Calu3 (cell line): ENCODE results near the gene MTX2. TPM values are rescaled to one million over a fixed set of nuclear protein-coding genes. Genes with fewer than 3 reads are reported as not detected.

Experiments used
- BruUV-seq: library from RNA; stranded (reverse); fragments of 400-500 nt; replicated peaks from 2 replicates; lab custom pipeline; 2021; lab: Mats Ljungman, UMichigan
- CTCF ChIA-PET: fragments of 300-600 bp; sonication (Branson Sonifier 250); formaldehyde crosslinking; loops from one replicate; lab custom pipeline; 2022; ENCODE audit warnings: antibody characterized with exemption; lab: Charles Lee
- DNase-seq: peaks from one replicate; pipeline ENCODE4 v3.0.0; 2022
- H3K27ac Mint-ChIP-seq: one replicate; pipeline ENCODE4 v1.8.0; 2022; ENCODE audit warnings: mixed read lengths; ENCODE audit not compliant: unreplicated experiment
- H3K27me3 Mint-ChIP-seq: one replicate; pipeline ENCODE4 v1.8.0; 2022; ENCODE audit warnings: mixed read lengths; ENCODE audit not compliant: unreplicated experiment
- H3K36me3 Mint-ChIP-seq: one replicate; pipeline ENCODE4 v1.8.0; 2022; ENCODE audit warnings: mild to moderate bottlenecking, moderate library complexity, mixed read lengths; ENCODE audit not compliant: insufficient read depth, unreplicated experiment
- H3K4me1 Mint-ChIP-seq: one replicate; pipeline ENCODE4 v1.8.0; 2022; ENCODE audit warnings: mild to moderate bottlenecking, low read depth, mixed read lengths; ENCODE audit not compliant: unreplicated experiment
- H3K4me3 Mint-ChIP-seq: one replicate; pipeline ENCODE4 v1.8.0; 2022; ENCODE audit warnings: mild to moderate bottlenecking, low read depth, moderate library complexity, mixed read lengths; ENCODE audit not compliant: unreplicated experiment
- H3K9me3 Mint-ChIP-seq: one replicate; pipeline ENCODE4 v1.8.0; 2022; ENCODE audit warnings: low read depth, mixed read lengths; ENCODE audit not compliant: unreplicated experiment
- intact Hi-C: fragments of 100-400 bp; cut with micrococcal nuclease; formaldehyde crosslinking; loops from one replicate; pipeline ENCODE4 v1.10.0; 2022; ENCODE audit not compliant: unreplicated experiment
- total RNA-seq: library from RNA; stranded (reverse); gene quantifications from 2 replicates; pipeline ENCODE4 v1.2.3, GENCODE V29; 2022
- TF ChIP-seq, protein P1 (sequence below): fragments of 200-600 bp; IDR thresholded peaks from one replicate; pipeline ENCODE4 v1.8.0; 2022; ENCODE audit warnings: antibody characterized with exemption; ENCODE audit not compliant: unreplicated experiment

The MTX2 gene
- total RNA-seq, 1 experiment from 2014 or later, result 44.7 TPM

DNA sequence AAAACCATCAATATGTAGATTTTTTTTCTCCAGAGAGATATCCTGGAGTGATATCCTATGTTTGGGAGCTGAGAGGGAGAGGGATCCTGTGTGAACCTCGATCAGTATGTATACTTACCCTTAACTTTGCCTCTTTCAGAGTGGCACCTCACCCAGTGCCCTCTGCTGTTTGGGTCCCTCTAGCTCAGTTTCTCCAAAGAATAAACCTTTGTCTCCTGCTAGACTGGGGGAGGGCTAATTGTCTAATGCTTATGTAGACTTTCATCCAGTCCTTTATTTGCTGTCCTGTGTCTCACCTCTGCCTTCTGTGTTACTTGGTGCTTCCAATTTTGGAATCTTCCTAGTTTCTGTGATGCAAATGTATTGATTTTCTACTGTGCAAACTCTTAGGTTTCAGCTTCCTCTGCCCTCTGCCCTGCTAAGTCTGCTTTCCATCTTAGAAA lies 48.4 kb downstream of the MTX2 start:
- DNase-seq, result peak; percentile 54
- Mint-ChIP-seq H3K27me3 (no peaks in the 10 kb centered on the region), H3K36me3 (peaks cover 20% of the 10 kb centered on the region), H3K4me1 (peaks cover 65% of the 10 kb centered on the region), H3K4me3 (peak overlapping the region; percentile 16), H3K27ac (peak overlapping the region; percentile 78), H3K9me3 (no peaks in the 10 kb centered on the region)
- CTCF ChIA-PET, result no interaction called here
- intact Hi-C loops, result loop anchor here (1.0 kb wide), 1 partner anchor 177 kb away; no protein-coding TSS in a partner anchor
- no TSS peak for BruUV-seq
- TF ChIP-seq, protein P1, sequence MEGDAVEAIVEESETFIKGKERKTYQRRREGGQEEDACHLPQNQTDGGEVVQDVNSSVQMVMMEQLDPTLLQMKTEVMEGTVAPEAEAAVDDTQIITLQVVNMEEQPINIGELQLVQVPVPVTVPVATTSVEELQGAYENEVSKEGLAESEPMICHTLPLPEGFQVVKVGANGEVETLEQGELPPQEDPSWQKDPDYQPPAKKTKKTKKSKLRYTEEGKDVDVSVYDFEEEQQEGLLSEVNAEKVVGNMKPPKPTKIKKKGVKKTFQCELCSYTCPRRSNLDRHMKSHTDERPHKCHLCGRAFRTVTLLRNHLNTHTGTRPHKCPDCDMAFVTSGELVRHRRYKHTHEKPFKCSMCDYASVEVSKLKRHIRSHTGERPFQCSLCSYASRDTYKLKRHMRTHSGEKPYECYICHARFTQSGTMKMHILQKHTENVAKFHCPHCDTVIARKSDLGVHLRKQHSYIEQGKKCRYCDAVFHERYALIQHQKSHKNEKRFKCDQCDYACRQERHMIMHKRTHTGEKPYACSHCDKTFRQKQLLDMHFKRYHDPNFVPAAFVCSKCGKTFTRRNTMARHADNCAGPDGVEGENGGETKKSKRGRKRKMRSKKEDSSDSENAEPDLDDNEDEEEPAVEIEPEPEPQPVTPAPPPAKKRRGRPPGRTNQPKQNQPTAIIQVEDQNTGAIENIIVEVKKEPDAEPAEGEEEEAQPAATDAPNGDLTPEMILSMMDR, result no peak

DNA sequence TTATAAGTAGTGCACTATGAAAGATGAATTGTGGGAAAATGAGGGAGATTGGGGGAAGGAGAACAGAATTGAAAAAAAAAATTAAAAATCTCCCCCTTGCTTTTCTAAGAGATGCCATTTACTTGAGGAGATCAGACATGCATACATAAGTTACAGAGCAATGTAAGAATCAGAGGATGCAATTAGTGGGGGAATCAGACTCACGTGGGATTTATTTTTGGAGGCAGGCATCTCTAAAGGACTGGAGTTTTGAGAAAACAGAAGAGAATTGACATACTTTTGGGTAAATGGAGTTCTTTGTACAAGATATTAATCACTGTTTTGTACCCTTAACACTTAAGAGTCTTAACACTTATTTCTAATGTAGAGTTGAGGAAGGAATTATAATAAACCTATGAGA lies 52.7 kb downstream of the MTX2 start:
- no peak overlapping the region for H3K4me3 Mint-ChIP-seq
- intact Hi-C loops, result loop anchor here (10.0 kb wide), 3 partner anchors 147 to 263 kb away; no protein-coding TSS in a partner anchor
- CTCF ChIA-PET, result no interaction called here
- H3K36me3 Mint-ChIP-seq, result peaks cover 12% of the 10 kb centered on the region
- H3K9me3 Mint-ChIP-seq, result no peaks in the 10 kb centered on the region
- no peak for DNase-seq
- no peak overlapping the region for H3K27ac Mint-ChIP-seq
- no peaks in the 10 kb centered on the region for H3K27me3 Mint-ChIP-seq
- no TSS peak for BruUV-seq
- H3K4me1 Mint-ChIP-seq, result peaks cover 49% of the 10 kb centered on the region
- TF ChIP-seq, protein P1, result no peak

DNA sequence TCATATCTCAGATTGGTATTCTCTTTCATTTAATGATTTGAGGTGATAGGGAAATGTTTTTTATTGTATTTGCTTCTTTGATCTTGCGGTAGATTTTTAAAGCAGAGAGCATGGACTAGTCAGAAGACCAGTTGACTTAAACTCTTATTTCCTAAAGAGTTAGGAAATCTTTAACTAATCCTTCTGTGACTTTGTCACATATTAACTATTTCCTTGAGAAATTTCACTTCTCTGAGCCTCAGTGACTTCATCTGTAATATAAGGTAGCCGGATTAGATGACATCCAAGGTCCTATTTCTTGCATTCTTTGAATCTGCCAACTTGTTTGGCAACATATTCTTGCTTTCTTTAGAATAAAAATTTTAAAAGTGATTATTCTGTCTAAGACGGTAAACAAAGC lies 55.6 kb downstream of the MTX2 start:
- BruUV-seq, result no TSS peak
- intact Hi-C loops, result loop anchor here (10.0 kb wide), 3 partner anchors 150 to 260 kb away; no protein-coding TSS in a partner anchor
- H3K27ac Mint-ChIP-seq, result peak overlapping the region; percentile 68

DNA sequence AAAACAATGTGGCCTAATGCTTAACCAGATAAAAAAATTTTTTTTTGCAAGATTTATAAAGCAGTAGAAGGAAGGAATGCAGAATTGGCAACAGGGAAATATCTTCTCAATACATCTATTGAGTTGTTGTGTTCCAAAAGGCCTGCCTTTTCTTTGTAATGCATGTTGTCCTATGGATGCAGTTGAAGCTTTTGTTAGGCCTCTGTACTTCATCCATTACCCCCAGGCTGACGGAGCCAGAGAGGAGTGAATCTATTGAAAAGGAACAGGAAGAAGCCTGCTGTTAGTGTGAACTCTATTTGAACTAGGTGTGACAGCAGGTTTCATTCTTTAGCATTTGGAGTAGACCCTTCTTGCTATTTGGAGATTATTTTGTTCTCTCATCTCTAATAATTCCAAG lies 56.5 kb downstream of the MTX2 start:
- H3K4me3 Mint-ChIP-seq, result no peak overlapping the region
- no peaks in the 10 kb centered on the region for H3K27me3 Mint-ChIP-seq
- H3K9me3 Mint-ChIP-seq, result no peaks in the 10 kb centered on the region
- no peak for DNase-seq
- peak overlapping the region; percentile 68 for H3K27ac Mint-ChIP-seq
- no TSS peak for BruUV-seq
- TF ChIP-seq, protein P1, result no peak
- CTCF ChIA-PET, result interaction anchor here (0.6 kb wide), 1 partner anchor 96 kb away, joined by 3 read pairs; no protein-coding TSS in a partner anchor
- intact Hi-C loops, result loop anchor here (10.0 kb wide), 3 partner anchors 151 to 259 kb away; no protein-coding TSS in a partner anchor
- H3K4me1 Mint-ChIP-seq, result peaks cover 25% of the 10 kb centered on the region
- peaks cover 4% of the 10 kb centered on the region for H3K36me3 Mint-ChIP-seq

More for the DNA sequence above, 55.6 kb downstream of the MTX2 start:
- Mint-ChIP-seq H3K4me3 (peak overlapping the region; percentile 18), H3K9me3 (no peaks in the 10 kb centered on the region), H3K36me3 (peaks cover 6% of the 10 kb centered on the region), H3K4me1 (peaks cover 29% of the 10 kb centered on the region), H3K27me3 (no peaks in the 10 kb centered on the region)
- TF ChIP-seq, protein P1, result no peak
- no peak for DNase-seq
- CTCF ChIA-PET, result no interaction called here
